ENCODE data around the gene ZNF30.

- TF ChIP-seq ZNF19 (tag by site-specific recombination; IDR thresholded peaks at IDR 0.05; ENCODE audit: low read depth) = no peak
- TF ChIP-seq CTCF (tag by site-specific recombination; IDR thresholded peaks at IDR 0.05) = no peak
Measured at GRCh38 chr19:34969721-34970120, 43.0 kb downstream of the ZNF30 start.
